C4-2B (cell line): ENCODE measurements around the gene ITGB3.

ENCODE experiments used
- H3K27ac ChIP-seq: fragments of 450-650 bp; 2 replicates; pipeline ENCODE4 v1.5.1; 2017
- ZFX ChIP-seq: fragments of 450-650 bp; IDR thresholded peaks from 2 replicates; pipeline ENCODE4 v1.6.1; 2017
- TF ChIP-seq, protein P1 (sequence below): fragments of 450-650 bp; conservative IDR thresholded peaks from 2 replicates; pipeline ENCODE4 v1.5.1; 2017; ENCODE audit warnings: mild to moderate bottlenecking

Gene ITGB3

DNA sequence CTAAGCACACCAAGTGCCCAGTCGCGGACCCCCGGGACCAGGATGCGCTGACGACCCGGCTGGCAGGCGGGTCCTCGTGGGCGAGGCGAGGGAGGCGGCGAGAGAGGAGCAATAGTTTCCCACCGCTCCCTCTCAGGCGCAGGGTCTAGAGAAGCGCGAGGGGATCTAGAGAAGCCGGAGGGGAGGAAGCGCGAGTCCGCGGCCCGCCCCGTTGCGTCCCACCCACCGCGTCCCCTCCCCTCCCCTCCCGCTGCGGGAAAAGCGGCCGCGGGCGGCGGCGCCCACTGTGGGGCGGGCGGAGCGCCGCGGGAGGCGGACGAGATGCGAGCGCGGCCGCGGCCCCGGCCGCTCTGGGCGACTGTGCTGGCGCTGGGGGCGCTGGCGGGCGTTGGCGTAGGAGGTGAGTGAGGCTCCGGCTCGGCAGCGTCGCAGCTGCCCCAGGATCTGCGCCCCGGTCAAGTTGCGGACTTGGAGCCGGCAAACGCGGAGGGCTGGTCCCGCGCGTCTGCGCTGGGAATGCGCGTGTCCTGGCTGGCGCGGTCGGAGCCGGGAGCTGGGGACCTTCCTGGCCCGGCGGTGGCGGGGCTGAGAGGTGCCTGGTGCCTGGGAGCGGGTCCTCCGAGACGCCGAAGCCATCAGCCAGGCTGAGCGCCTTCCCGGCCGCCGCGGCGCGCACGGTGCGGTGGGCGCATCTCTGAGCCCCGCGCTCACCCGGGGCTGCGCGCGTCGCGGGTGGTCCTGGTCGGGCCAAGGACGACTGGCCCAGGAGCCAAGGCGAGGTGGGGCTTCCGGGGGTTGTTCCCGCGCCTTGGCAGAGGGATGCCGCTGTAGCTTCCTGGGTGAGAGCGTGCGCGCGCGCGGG lies at the start of gene ITGB3:
ITGB3 (plus strand) TSS at position 287 of the 862 bp plus-strand sequence; CDS start at position 322, 35 bp downstream.
- TF ChIP-seq, protein P1, sequence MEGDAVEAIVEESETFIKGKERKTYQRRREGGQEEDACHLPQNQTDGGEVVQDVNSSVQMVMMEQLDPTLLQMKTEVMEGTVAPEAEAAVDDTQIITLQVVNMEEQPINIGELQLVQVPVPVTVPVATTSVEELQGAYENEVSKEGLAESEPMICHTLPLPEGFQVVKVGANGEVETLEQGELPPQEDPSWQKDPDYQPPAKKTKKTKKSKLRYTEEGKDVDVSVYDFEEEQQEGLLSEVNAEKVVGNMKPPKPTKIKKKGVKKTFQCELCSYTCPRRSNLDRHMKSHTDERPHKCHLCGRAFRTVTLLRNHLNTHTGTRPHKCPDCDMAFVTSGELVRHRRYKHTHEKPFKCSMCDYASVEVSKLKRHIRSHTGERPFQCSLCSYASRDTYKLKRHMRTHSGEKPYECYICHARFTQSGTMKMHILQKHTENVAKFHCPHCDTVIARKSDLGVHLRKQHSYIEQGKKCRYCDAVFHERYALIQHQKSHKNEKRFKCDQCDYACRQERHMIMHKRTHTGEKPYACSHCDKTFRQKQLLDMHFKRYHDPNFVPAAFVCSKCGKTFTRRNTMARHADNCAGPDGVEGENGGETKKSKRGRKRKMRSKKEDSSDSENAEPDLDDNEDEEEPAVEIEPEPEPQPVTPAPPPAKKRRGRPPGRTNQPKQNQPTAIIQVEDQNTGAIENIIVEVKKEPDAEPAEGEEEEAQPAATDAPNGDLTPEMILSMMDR: peak; percentile 66
- TF ChIP-seq ZFX: no peak
- H3K27ac ChIP-seq: no peak within 1 kb of the TSS

- TF ChIP-seq ZFX: no peak
- TF ChIP-seq, protein P1: no peak
- H3K27ac ChIP-seq: no peak overlapping the region
Observed at GRCh38 chr17:47203984-47204721, 49.5 kb upstream of the ITGB3 start.

GRCh38 chr17:47204722-47205418 lies 48.8 kb upstream of the ITGB3 start:
- TF ChIP-seq, protein P1: no peak
- TF ChIP-seq ZFX: no peak
- H3K27ac ChIP-seq: no peak overlapping the region

DNA sequence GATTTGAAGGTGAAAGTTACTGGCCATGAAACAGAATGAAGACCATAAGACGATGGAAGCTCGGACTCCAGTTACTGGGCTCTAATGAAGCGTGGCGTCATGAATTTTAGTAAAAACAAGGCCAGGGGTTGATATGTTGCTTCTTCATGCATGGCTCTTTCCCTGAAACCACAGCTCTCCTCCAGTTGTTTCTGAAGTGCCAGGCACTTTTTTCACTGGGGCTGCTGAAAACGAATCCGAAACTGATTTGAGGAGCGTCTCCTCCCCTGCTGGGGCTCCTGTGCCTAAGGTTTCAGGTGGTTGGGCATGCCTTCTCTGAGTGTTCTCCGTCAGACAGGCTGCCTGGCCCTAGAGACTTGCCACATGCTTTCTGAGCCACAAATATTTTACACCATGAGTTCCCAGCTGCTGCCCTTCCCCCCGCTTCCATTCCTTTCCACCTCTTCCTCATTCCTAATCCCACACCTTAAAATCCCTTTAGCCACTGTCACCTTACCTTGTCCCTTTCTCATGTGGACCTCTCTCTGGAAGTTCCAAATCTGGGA lies 48.1 kb upstream of the ITGB3 start:
- TF ChIP-seq, protein P1: no peak
- TF ChIP-seq ZFX: no peak
- H3K27ac ChIP-seq: no peak overlapping the region

DNA sequence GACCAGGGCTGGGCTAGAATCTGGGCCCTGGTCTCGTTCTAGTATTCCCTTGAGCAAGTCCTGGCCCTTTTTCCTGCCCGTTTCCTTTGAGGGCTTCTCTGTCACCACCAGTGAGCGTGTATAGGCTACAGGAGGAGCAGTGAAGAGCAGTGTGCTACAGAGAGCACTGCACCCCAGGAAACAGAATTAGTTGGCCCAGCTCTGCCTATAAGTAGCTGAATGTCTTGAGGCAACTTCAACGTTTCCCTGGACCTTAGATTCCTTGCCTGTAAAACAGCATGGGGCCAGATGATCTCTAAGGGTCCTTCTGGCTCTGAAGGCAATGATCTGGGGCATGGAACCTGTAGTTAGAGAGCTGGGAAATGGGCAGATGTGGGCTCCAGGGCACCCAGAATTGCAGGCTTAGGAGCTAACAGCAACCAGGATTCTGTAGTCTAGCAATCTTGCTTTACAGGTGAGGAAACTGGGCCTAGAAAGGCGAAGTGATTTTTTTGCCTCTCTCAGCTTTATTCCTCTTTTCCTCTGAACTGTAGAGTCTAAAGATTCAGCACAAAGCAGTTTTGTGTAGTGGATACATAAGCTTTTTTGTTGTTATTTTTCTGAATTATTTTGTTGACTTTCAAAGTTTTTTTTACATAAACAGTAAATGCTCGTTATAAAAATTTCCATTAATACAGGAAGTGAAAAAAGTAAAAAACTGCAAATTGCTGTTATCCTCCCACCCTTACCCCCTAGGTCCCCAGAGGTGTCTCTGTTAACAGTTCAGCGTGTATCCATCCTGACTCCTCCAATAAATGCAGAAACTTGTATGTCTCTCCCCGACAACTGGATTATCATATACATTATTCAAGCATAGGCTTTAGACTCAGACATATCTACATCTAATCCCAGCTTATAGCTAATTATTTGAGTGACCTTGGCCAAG lies 46.2 kb upstream of the ITGB3 start:
- TF ChIP-seq ZFX: no peak
- TF ChIP-seq, protein P1: no peak
- no peak overlapping the region for H3K27ac ChIP-seq

- H3K27ac ChIP-seq: no peak within 1 kb of the TSS
- no peak for TF ChIP-seq ZFX
- TF ChIP-seq, protein P1: no peak
Observed at GRCh38 chr17:47208744-47209488, 44.7 kb upstream of the ITGB3 start, which contains the start of gene MYL4. Gene MYL4, plus strand, starts transcription at chr17:47209348. Its CDS starts 75 bp downstream, at chr17:47209423.
